ENCODE data around the gene TRAPPC3. TPM values are rescaled to one million over a fixed set of nuclear protein-coding genes. Genes with fewer than 3 reads are reported as not detected.

Gene TRAPPC3
- total RNA-seq, 1 experiment from 2014 or later = 64.6 TPM

DNA sequence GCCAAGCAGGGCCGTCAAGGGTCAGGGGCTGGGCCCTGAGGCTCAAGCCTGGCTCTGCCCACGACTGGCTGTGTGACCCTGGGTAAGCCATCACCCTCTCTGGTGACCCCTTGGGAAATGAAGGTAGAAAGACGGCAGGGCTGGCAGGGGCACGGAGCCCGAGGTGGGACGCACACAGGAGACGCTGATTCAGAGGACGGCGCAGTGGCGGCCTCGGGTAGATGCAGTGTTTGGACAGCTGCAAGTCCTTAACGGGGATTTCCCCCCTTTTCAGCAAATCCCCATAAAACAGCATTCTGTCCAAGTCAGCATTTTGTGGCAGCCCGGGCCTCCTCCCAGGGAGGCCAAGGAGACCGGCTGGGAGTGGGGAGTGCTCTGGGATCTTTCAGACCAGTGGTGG, 41.0 kb downstream of the TRAPPC3 start (continued):
- no peak for TF ChIP-seq FOSL1 (IDR thresholded peaks at IDR 0.05; ENCODE audit: low read depth)

- DNase-seq (ENCODE audit: low read depth, low spot score) = no peak
- BruUV-seq (replicated peaks) = no TSS peak
- H3K79me2 ChIP-seq (ENCODE audit: insufficient read depth, low read length) = no peaks in the 10 kb centered on the region
- H3K27ac ChIP-seq (ENCODE audit: low read depth, low read length) = no peak overlapping the region
- H3K4me3 ChIP-seq (replicated peaks in 1 of 2; ENCODE audit: low read depth in 1 of 2, low read length in 2 of 2) = no peak overlapping the region
- no peaks in the 10 kb centered on the region for H3K9me3 ChIP-seq (ENCODE audit: control insufficient read depth in 1 of 2, insufficient read depth in 1 of 2, low read depth in 1 of 2, low read length in 2 of 2)
- ChIA-PET POLR2A (no interaction called here), RAD21 (ENCODE audit: low non-redundant PET in 1 of 2, low total read pairs in 2 of 2, uncharacterized antibody in 2 of 2, unreplicated experiment in 2 of 2) (no interaction called here), CTCF (interaction anchor here (1.1 kb wide), 1 partner anchor 27 kb away, joined by 4 read pairs; no protein-coding TSS in a partner anchor)
- H3K4me1 ChIP-seq (ENCODE audit: control insufficient read depth in 1 of 2, insufficient read depth in 2 of 2, low read length in 2 of 2) = peaks cover 2 to 9% of the 10 kb centered on the region in 2 experiments; a peak in 3 of 4 replicates
- TF ChIP-seq REST (IDR thresholded peaks at IDR 0.05; ENCODE audit: low read depth) (no peak), JUND (IDR thresholded peaks at IDR 0.05) (no peak), CBX3 (IDR thresholded peaks at IDR 0.05; ENCODE audit: low read depth) (no peak), RAD21 (IDR thresholded peaks at IDR 0.05; ENCODE audit: low read depth) (no peak), SRF (IDR thresholded peaks at IDR 0.05; ENCODE audit: low read depth) (no peak), SIN3A (IDR thresholded peaks at IDR 0.05; ENCODE audit: low read depth) (no peak)
- H4K20me1 ChIP-seq (ENCODE audit: insufficient read depth) = no peaks in the 10 kb centered on the region
- no peaks in the 10 kb centered on the region for H3K27me3 ChIP-seq (ENCODE audit: insufficient read depth, low read length)
- no peak overlapping the region for H3K4me2 ChIP-seq (ENCODE audit: low read length)
- no peaks in the 10 kb centered on the region for H3K36me3 ChIP-seq (ENCODE audit: control insufficient read depth in 1 of 2, insufficient read depth in 2 of 2, low read length in 2 of 2)
- H3K9ac ChIP-seq (ENCODE audit: low read length) = no peak overlapping the region
- intact Hi-C loops (cut with micrococcal nuclease) = loop anchor here (10.0 kb wide), 1 partner anchor 447 kb away; no protein-coding TSS in a partner anchor
- ATAC-seq = no peak
- H3K9me2 ChIP-seq (ENCODE audit: insufficient read depth) = no peaks in the 10 kb centered on the region
- H2AFZ ChIP-seq (ENCODE audit: low read depth, low read length, poor library complexity, severe bottlenecking) = no peak overlapping the region
These were observed 41.9 kb downstream of the TRAPPC3 start for GRCh38 chr1:36107394-36107793.
